Stimulated activated CD4-positive, alpha-beta T cell treated with anti-CD3 and anti-CD28 coated beads, Interleukin-1b, Interleukin-23, amount 100 ng/mL, for 1 hour (primary cell): ENCODE results near the gene DNAH5.

ENCODE experiments used
- DNase-seq, 2 donors: peaks; one replicate each; pipeline ENCODE4 v3.0.0-alpha.2; 2020; ENCODE audit warnings: low read depth in 2 of 2

Gene DNAH5

DNA sequence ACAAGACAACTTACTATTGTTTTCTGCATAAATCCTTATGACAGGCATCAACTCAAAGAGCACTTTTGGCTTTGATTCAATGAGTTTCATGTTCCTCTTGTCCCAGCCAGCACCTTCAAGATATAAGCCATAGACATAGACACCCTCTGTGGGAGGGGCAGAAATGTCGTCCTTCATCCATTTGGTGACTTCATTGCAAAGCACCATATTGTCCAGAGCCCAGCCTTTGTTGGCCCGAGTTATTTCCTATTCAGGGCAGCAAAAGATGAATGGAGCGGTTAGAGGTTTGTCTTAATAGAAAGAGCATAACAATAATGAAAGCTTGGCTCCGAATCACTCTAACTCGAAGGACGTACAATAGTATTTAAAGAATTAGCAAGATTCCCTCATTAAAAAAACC, 243.9 kb downstream of the DNAH5 start:
- no peak for DNase-seq

DNA sequence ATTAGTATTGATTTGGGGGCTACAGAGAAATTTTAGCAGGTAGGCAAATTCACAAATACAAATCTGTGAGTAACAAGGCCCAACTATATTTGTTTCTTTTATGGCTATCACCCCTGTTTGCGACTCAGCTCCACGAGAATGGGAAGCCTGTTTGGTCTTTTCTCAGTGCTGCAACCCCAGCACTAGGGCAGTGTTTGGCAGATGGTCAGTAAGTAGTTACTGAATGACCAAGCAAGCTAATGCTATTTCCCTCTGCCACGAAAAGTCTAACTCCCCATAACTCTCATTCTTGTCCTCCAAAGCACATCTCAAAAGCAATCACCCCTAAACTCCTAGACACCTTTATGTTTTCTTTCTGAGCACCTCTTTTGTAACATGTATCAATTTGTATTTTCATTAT, 245.6 kb downstream of the DNAH5 start:
- DNase-seq: no peak

DNA sequence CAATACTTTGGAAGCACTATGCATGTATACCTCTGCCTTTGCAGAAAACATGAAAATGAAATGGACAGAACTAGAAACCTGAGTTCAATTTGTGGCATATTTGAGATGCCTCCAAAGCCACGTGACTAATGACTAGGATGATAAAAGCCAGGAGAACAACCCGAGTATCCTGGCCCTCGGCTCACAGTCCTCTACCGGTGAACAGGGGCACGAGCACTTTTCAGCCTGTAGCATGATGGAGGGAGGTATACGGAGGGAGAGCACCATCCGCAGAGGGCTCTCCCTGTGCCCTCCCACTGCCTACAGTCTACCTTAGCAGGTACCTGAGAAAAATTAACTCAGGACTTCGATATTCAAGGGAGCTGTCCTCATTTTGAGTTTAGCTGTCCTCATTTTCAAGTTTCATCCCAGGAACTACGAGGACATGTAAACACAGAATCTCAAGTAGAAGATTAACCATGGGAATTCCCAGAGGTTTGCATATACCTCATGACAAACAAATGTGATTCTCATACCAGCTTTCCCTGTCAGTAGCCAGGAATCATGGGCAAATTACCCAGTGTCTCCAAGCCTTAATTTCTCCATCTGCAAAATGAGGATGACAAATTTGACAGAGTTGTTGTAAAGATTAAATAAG, 249.3 kb downstream of the DNAH5 start:
- no peak for DNase-seq

DNA sequence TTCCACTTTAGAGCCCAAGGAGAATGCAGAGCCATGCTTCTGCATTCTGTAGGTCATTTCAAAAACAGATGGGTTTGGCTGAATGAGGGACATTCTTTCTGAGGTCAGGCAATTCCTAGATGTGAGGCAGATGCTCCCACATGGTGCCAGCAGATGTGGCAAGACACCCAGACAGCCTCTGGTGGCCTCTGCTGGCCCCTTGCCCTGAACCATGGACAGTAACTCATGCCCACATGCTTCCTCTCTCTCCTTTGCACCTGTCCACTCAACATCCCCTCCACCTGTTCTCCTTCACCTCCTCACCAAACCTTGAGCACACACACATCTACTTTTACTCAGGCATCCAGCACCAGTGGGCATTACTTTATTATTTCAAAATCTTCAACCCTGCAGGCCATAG, 252.3 kb downstream of the DNAH5 start:
- no peak for DNase-seq

DNA sequence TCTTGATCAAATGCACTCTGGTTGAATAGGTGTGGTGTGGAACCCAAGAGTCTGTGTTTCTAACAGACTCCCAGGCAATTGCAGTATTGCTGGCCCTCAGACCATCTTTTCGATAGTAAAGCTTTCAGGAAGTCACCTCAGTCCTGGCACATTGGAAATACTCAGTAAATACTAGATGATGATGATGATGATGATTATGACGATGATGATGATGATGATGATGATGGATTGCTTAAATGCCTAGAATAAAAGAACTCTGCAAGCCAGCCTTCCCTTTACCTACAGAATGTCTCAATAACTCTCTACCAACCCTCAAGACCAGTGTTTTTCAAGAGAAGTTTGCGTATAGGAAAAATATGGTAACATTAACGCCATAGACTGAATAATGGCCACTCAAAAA, 268.0 kb downstream of the DNAH5 start:
- DNase-seq: no peak

DNA sequence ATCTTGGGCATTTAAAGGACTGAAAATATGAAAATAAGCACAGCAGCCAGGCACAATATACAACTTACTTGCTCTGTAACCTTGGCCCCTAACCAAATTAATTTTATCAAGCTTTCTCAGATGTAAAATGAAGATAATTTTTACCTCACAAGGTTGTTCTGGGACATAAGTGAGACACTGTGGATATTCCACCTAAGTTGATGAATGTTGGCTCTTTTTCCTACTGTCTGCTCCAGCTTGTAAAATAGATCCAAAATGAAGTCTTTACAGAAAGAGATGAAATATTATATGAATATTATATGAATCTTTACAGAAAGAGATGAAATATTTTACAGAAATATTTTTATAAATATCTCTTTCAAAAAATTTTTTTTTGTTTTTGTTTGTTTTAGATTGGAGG, 270.1 kb downstream of the DNAH5 start:
- DNase-seq: no peak

DNA sequence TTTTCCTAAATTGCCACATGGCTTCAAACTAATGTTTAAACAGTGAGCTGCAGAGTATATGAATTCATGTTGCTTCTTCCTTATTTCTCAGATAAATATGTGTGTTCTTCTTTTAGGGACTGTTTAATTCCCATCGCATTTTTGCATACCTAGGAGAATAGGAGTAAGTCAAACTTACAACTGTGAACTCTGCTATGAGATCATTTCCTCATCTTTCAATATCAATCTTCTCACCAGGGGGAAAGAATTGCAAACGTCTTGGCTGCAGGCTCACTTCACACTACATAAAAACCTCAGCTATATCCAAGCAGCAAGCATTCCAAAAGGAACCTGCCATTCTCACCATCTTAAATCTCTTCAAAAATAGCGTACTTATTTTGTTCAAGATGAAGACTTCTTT, 271.0 kb downstream of the DNAH5 start:
- DNase-seq: no peak

DNA sequence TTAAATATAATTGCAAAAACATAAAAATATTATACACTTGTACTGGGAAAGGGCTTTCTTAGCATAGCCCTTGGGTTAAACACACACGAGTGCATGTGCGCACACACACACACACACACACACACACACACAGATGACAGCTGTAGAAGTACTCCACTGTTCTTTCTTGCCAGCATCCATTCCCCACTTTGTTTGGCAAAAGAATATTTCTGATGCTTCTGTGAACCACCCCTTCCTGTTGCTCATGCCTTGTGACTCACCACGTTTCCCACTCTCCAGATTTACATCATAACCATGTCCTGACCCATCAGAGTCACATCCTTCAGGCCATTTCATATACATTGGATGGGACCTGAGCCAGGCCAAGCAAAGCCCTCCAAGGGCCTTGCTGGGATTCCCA, 280.1 kb downstream of the DNAH5 start:
- no peak for DNase-seq

DNA sequence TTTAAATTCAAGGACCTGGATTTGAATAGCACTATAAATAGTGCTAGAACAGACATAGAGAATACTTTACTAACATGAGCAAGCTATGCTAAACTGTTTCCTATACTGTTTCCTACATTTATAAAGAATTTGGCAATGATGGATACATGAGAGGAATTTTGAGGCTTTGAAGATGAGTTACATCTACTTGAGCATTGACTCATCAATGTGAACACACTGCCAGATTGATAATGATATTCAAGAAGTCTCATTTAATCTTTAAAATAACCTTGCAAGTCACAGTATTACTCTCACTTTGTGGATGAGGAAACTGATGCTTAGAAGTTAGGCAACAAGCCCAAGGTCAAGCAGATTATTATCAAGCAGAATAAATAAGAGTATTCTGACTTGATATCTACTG, 281.9 kb downstream of the DNAH5 start:
- no peak for DNase-seq

DNA sequence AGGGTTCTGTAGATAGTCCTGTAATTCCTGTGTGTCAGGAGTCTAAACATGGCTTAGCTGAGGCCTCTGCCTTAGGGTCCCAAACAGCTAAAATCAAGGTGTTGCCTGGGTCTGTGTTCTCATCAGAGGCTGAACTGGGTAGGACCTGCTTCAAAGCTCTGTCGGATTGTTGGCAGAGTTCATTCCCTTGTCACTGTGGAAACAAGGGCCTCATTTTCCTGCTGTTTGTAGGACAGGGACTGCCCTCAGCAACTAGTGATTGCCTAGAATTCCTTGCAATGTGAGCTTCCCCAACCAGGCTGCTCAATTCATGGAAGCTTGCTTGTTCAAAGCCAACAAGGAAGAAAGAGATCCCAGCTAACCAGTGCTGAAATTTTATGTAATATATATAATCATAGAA, 283.2 kb downstream of the DNAH5 start:
- DNase-seq: no peak

DNA sequence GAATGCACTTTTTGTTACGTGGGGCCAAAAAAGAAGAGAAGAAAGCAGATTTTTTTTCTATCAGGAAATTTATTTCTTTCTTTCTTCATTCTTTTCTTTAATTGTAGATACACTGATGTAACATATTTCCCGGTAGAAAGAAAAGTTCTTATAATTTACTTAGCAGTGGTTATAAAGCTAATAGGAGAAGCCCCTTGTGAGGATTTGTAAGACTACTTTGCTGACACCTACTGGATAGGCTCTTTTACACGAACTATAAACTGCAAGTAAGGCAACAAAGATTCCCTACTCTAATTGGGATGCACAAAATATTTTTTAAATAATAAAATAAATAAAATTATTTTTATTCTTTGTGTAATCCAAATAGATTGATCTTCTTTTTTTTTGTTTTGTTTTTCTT, 284.4 kb downstream of the DNAH5 start:
- DNase-seq: no peak

DNA sequence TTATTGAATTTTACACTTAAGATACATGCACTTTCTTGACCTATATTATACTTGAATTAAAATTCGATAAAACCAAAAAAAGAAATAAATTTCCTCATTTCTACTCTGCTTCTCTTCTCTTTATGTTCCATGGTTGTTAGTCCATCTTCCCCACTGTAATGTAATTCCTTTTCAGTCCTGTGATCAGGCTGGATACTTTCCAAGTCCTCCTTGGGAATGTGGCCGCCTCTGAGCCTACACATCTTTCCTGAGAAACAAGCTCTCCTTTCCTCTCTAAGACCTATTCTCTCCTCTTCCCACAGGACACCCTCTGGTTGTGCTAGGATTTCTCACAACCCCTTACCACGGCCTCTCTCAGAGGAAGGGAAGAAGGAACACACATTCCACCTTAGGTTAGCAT, 285.1 kb downstream of the DNAH5 start:
- DNase-seq: no peak

DNA sequence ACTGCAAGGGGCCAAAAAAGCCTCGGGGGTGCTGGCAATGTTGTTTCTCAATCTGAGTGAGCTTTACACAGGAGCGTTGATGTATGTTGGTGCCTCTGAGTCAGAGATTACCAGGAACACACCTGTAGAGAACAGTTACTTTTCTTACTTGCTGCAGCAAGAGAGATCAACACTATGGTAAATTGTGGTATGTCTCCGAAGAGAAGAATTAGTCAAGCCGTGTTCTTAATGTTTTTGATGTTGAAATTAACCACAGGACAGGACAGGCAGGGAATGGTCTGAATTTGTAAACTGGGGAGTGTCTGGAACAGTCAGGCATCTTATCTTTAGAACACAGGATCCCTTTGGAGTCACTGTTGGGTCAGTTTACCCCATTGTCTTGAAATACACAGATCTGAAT, 285.7 kb downstream of the DNAH5 start:
- DNase-seq: no peak

DNA sequence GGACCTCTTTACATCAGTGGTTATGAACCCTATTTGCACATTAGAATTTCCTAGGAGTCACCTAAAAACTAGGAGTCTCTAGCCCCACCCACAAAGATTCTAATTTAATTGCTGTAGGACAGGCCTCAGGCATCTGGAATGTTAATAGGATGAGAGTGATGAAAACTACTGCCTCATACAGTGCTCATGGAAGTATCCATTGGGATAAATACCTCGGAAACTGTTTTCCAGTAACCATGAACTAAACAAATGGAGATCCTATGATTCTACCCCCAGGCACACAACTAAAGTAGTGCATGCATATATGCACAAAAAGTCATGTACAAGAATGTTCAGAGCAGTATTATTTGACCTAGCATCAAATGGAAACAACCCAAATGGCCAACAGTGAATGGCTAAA, 286.3 kb downstream of the DNAH5 start:
- DNase-seq: no peak

DNA sequence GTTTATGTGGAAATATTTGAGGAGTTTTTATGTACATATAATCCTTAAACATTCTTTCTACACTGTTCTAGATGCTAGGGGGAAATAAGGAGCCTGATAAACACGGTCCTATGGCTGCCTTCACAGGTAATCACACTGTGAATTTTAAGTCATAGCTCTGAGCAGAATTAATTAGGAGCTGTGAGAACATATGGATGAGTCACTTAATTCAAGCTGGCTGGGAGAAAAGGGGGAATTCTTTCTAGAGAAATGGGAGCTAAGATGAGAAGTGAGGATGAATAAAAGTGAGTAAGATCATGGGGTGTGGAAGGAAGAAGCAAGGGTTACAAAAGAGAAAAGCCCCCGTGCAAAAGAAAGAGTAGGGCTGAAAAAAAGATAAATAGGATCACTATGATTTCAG, 290.8 kb downstream of the DNAH5 start:
- no peak for DNase-seq

DNA sequence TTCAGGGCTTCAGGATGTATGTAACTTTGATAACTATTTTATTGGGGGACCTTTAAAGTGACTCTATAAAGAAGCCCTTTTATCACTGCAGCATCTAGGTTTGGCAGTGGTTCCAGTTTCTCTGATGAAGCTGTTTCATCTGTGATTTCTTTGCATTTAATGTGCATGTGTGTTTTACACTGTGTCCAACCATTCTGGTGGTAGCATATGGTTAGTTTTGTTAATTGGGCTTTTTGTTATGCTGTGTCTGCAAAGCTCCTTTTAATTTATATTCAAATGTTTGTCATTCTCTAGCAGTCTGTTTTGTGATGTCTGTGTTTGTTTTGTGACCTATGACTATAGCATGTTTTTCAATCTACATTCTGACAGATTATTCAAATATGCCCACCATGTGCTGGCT, 294.8 kb downstream of the DNAH5 start:
- no peak for DNase-seq

DNA sequence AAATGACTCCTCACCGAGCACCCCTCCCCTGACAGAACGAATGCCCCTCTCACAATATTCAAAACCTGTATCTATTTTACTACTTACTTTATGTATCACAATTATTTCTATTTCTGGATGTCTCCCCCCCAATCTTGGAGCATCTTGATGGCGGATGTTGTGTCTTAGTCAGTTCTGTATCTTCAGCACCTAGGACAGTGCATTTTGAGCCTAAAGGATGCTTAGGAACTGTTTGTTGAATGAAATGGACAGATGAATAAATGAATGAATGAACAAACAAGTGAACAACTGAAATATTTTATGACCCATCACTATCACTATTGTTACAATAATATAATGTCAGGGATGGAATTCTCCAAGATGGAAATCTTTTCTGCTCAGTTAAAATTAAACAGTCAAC, 295.7 kb downstream of the DNAH5 start:
- DNase-seq: no peak

DNA sequence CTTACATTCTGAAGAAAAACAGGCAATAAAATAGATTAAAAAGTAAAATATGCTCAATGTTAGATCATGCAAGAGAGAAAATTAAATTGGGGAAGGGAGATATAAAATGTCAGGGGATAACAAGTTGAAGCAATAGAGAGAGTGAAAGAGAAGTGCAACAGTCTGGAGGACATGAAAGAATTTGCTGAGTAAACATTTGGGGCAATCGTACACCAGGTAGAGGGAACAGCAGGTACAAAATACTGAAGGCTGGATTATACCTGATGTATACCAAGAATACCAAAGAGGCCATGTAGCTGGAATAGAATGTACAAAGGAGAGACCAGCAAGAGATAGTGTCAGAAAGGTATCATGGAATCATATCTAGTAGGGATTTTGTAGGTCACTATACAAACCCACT, 300.8 kb downstream of the DNAH5 start:
- DNase-seq: no peak

DNA sequence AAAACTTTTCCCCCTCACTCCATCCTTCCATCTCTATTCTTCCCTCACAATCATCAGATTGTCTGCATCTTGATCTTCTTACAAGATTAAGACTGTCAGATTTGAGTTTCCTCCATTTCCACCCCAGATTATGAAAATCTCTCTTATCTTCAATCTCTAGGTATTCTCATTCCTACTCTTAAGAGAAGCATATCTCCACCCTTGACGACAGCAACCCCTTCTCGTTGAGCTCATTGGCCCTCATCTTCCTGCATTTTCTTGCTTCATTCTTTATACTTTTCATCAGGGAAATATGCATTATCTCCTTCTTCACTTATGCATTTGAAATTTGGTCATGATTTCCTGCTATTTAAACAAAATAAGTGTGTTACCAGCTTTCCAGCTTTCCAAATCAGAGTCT, 301.3 kb downstream of the DNAH5 start:
- DNase-seq: no peak
